Left ventricle myocardium inferior (tissue), 1 donor: ENCODE data around the gene THSD4. TPM values are rescaled to one million over a fixed set of nuclear protein-coding genes. Genes with fewer than 3 reads are reported as not detected.

Source experiments
- DNase-seq: peaks from one replicate; pipeline ENCODE4 v3.0.0-alpha.2; 2020
- H3K27ac ChIP-seq: fragments of 200-600 bp; replicated peaks from 2 replicates; pipeline ENCODE4 v1.8.0; 2021
- H3K27me3 ChIP-seq: fragments of 200-600 bp; 2 replicates; pipeline ENCODE4 v1.8.0; 2021; ENCODE audit warnings: low read depth
- H3K36me3 ChIP-seq: fragments of 200-600 bp; 2 replicates; pipeline ENCODE4 v1.8.0; 2021
- H3K4me1 ChIP-seq: fragments of 200-600 bp; 2 replicates; pipeline ENCODE4 v1.8.0; 2021
- H3K4me3 ChIP-seq: fragments of 200-600 bp; 2 replicates; pipeline ENCODE4 v1.8.0; 2021; ENCODE audit warnings: mild to moderate bottlenecking, moderate library complexity
- H3K9me3 ChIP-seq: fragments of 200-600 bp; replicated peaks from 2 replicates; pipeline ENCODE4 v1.8.0; 2021
- CTCF ChIP-seq: fragments of 200-600 bp; IDR thresholded peaks from 2 replicates; pipeline ENCODE4 v1.8.0; 2021; ENCODE audit warnings: antibody characterized with exemption, mild to moderate bottlenecking, borderline replicate concordance
- intact Hi-C: fragments of 100-400 bp; cut with micrococcal nuclease; formaldehyde crosslinking; loops from one replicate; pipeline ENCODE4 v1.11.0; 2022
- total RNA-seq: library from RNA; stranded (reverse); fragmentation: NEBNext Ultra II Directional; extraction: Animal tissue kit (Norgen Biotek cat#: 25700); gene quantifications from one replicate; pipeline ENCODE4 v1.2.1, GENCODE V29; 2021
- donor health status: DM: no; HTN: yes; CAD: no; lungs with severe emphysema.

Gene THSD4
- total RNA-seq, 1 donor from 2014 or later = 95.8 TPM

GRCh38 chr15:71473751-71474150, 358.5 kb downstream of the THSD4 start:
- TF ChIP-seq CTCF = no peak
- intact Hi-C loops = no loop called here
- H3K36me3 ChIP-seq = no peaks in the 10 kb centered on the region
- H3K27me3 ChIP-seq = no peaks in the 10 kb centered on the region
- H3K27ac ChIP-seq = no peak overlapping the region
- no peak for DNase-seq
- no peak overlapping the region for H3K4me3 ChIP-seq
- H3K9me3 ChIP-seq = no peaks in the 10 kb centered on the region
- peaks cover 23% of the 10 kb centered on the region for H3K4me1 ChIP-seq

GRCh38 chr15:71476823-71477222, 361.6 kb downstream of the THSD4 start:
- Histone ChIP-seq H3K4me3 (no peak overlapping the region), H3K27me3 (no peaks in the 10 kb centered on the region), H3K4me1 (peaks cover 16% of the 10 kb centered on the region), H3K27ac (no peak overlapping the region), H3K36me3 (no peaks in the 10 kb centered on the region), H3K9me3 (no peaks in the 10 kb centered on the region)
- TF ChIP-seq CTCF = no peak
- DNase-seq = no peak
- intact Hi-C loops = no loop called here

GRCh38 chr15:71480556-71480955, 365.3 kb downstream of the THSD4 start:
- no peak overlapping the region for H3K4me3 ChIP-seq
- no peak for DNase-seq
- H3K9me3 ChIP-seq = no peaks in the 10 kb centered on the region
- intact Hi-C loops = no loop called here
- no peaks in the 10 kb centered on the region for H3K27me3 ChIP-seq
- H3K36me3 ChIP-seq = no peaks in the 10 kb centered on the region
- H3K4me1 ChIP-seq = peaks cover 5% of the 10 kb centered on the region
- no peak overlapping the region for H3K27ac ChIP-seq
- no peak for TF ChIP-seq CTCF

GRCh38 chr15:71484080-71484479, 368.8 kb downstream of the THSD4 start:
- DNase-seq = no peak
- H3K9me3 ChIP-seq = no peaks in the 10 kb centered on the region

GRCh38 chr15:71485094-71485693, 369.9 kb downstream of the THSD4 start:
- DNase-seq = no peak
- Histone ChIP-seq H3K9me3 (no peaks in the 10 kb centered on the region), H3K4me1 (no peaks in the 10 kb centered on the region), H3K27me3 (no peaks in the 10 kb centered on the region), H3K36me3 (no peaks in the 10 kb centered on the region), H3K4me3 (no peak overlapping the region), H3K27ac (no peak overlapping the region)
- intact Hi-C loops = no loop called here
- TF ChIP-seq CTCF = peak; percentile 39

More at GRCh38 chr15:71484080-71484479, 368.8 kb downstream of the THSD4 start:
- Histone ChIP-seq H3K36me3 (no peaks in the 10 kb centered on the region), H3K27ac (no peak overlapping the region), H3K4me3 (no peak overlapping the region), H3K4me1 (no peaks in the 10 kb centered on the region), H3K27me3 (no peaks in the 10 kb centered on the region)
- intact Hi-C loops = no loop called here
- TF ChIP-seq CTCF = no peak
